GM12878 (cell line): Measurements from ENCODE around the gene CHCHD6. TPM values are rescaled to one million over a fixed set of nuclear protein-coding genes. Genes with fewer than 3 reads are reported as not detected.

ENCODE experiments used
- ATAC-seq: fragments of 200-7000 bp; cut with Tn5 transposase; 3 replicates; pipeline ENCODE4 v1.9.1; 2020; ENCODE audit warnings: mild to moderate bottlenecking, moderate library complexity
- BruUV-seq: library from RNA; stranded (reverse); fragments of 400-500 nt; replicated peaks from 2 replicates; lab custom pipeline; 2021; lab: Mats Ljungman, UMichigan
- CTCF ChIA-PET: fragments of 300-600 bp; sonication (Branson Sonifier 250); formaldehyde crosslinking; extraction: SDS; loops from one replicate; lab custom pipeline; 2021; ENCODE audit warnings: inconsistent platforms; lab: Yijun Ruan, JAX
- POLR2A ChIA-PET: fragments of 350-600 bp; formaldehyde crosslinking; extraction: SDS; loops from one replicate; lab custom pipeline; 2021; ENCODE audit warnings: inconsistent platforms; lab: Charles Lee
- RAD21 ChIA-PET: fragments of 300-600 bp; sonication (Branson Sonifier 250); formaldehyde crosslinking; loops from one replicate; lab custom pipeline; 2023; ENCODE audit warnings: antibody characterized with exemption; ENCODE audit not compliant: unreplicated experiment; lab: Charles Lee
- SMC1A ChIA-PET: fragments of 300-600 bp; sonication (Branson Sonifier 250); formaldehyde crosslinking; loops from one replicate; lab custom pipeline; 2023; ENCODE audit not compliant: unreplicated experiment, uncharacterized antibody; lab: Charles Lee
- DNase-seq: peaks from one replicate; pipeline ENCODE4 v3.0.0-alpha.2; 2011; ENCODE audit warnings: low read depth, low spot score
- FAIRE-seq: peaks from 3 replicates; lab custom pipeline; 2011; peaks lifted over from hg19 to GRCh38; lab: Jason Lieb, UNC
- H2AFZ ChIP-seq: 2 replicates; pipeline ENCODE4 v1.6.0; 2011; ENCODE audit warnings: low read depth, low read length, control low read depth; ENCODE audit not compliant: control insufficient read depth
- H3K27ac ChIP-seq: 2 replicates; pipeline ENCODE4 v1.5.1; 2011; ENCODE audit warnings: control low read depth; ENCODE audit not compliant: control insufficient read depth, insufficient read depth
- H3K27me3 ChIP-seq, 2 experiments: replicated peaks in 1 of 2; 2 replicates each; pipeline versions ENCODE4 v1.6.0 to v1.6.1; 2011; ENCODE audit warnings: low read length in 1 of 2; ENCODE audit not compliant: control insufficient read depth in 2 of 2, insufficient read depth in 2 of 2
- H3K36me3 ChIP-seq, 2 experiments: 2 replicates each; pipeline ENCODE4 v1.5.1; 2011; ENCODE audit warnings: low read length in 1 of 2; ENCODE audit not compliant: control insufficient read depth in 2 of 2, insufficient read depth in 2 of 2
- H3K4me1 ChIP-seq: 2 replicates; pipeline ENCODE4 v1.6.1; 2011; ENCODE audit warnings: mild to moderate bottlenecking, low read length, moderate library complexity, mixed read lengths; ENCODE audit not compliant: control insufficient read depth, insufficient read depth
- H3K4me2 ChIP-seq: 2 replicates; pipeline ENCODE4 v1.6.0; 2011; ENCODE audit warnings: control low read depth; ENCODE audit not compliant: control insufficient read depth, insufficient read depth
- H3K4me3 ChIP-seq: fragments of 200-600 bp; sonication (generic); 2 replicates; pipeline ENCODE4 v1.5.1; 2016
- H3K79me2 ChIP-seq: 2 replicates; pipeline ENCODE4 v1.6.0; 2011; ENCODE audit warnings: low read length; ENCODE audit not compliant: control insufficient read depth, insufficient read depth
- H3K9ac ChIP-seq: 2 replicates; pipeline ENCODE4 v1.8.0; 2011; ENCODE audit warnings: low read length, control low read depth, mixed read lengths; ENCODE audit not compliant: control insufficient read depth, insufficient read depth
- H3K9me3 ChIP-seq: replicated peaks from 3 replicates; pipeline ENCODE4 v1.5.1; 2011; ENCODE audit warnings: mild to moderate bottlenecking, low read length; ENCODE audit not compliant: control insufficient read depth, insufficient read depth
- H4K20me1 ChIP-seq: 2 replicates; pipeline ENCODE4 v1.6.0; 2011; ENCODE audit not compliant: control insufficient read depth, insufficient read depth
- CBFB ChIP-seq: IDR thresholded peaks from 2 replicates; pipeline ENCODE4 v1.6.1; 2016; ENCODE audit warnings: antibody characterized with exemption, low read depth
- JUND ChIP-seq: IDR thresholded peaks from 2 replicates; pipeline ENCODE4 v1.6.1; 2012; ENCODE audit warnings: low read depth, mild to moderate bottlenecking, low read length, improper control_type of control experiment, moderate library complexity
- MXI1 ChIP-seq: fragments of 150-350 bp; IDR thresholded peaks from 2 replicates; pipeline ENCODE4 v1.6.1; 2011; ENCODE audit warnings: low read depth, mild to moderate bottlenecking, inconsistent platforms, low read length, improper control_type of control experiment
- NBN ChIP-seq: fragments of 450-650 bp; IDR thresholded peaks from 2 replicates; pipeline ENCODE4 v1.6.1; 2016
- NRF1 ChIP-seq: conservative IDR thresholded peaks from 2 replicates; pipeline ENCODE4 v1.6.1; 2011; ENCODE audit warnings: mild to moderate bottlenecking, low read depth, low read length, improper control_type of control experiment
- PBX3 ChIP-seq: IDR thresholded peaks from 2 replicates; pipeline ENCODE4 v1.6.1; 2011; ENCODE audit warnings: mild to moderate bottlenecking, low read depth, low read length, moderate library complexity; ENCODE audit not compliant: insufficient replicate concordance
- RBBP5 ChIP-seq: fragments of 200-600 bp; sonication (generic); conservative IDR thresholded peaks from 2 replicates; pipeline ENCODE4 v1.6.1; 2016
- RCOR1 ChIP-seq: conservative IDR thresholded peaks from 2 replicates; pipeline ENCODE4 v1.6.1; 2012; ENCODE audit warnings: low read depth, low read length, improper control_type of control experiment
- REST ChIP-seq: IDR thresholded peaks from 2 replicates; pipeline ENCODE4 v1.6.1; 2012; ENCODE audit warnings: mild to moderate bottlenecking, low read depth, low read length
- ZBED1 ChIP-seq: IDR thresholded peaks from 2 replicates; pipeline ENCODE4 v1.6.1; 2016; ENCODE audit warnings: borderline replicate concordance
- WGBS: methylation state at CpG from one replicate; pipeline ENCODE4 v1.1.6; 2016; ENCODE audit warnings: low lambda C conversion rate; ENCODE audit not compliant: insufficient replicate concordance, insufficient coverage; ENCODE audit errors: missing lambda C conversion rate; 5-methylcytosine and 5-hydroxymethylcytosine counted together
- in situ Hi-C: fragments of 300-500 bp; cut with MboI; formaldehyde crosslinking; loops from 9 replicates; pipeline ENCODE4 v1.14.3; 2018; ENCODE audit warnings: mixed read lengths
- intact Hi-C: fragments of 100-400 bp; cut with micrococcal nuclease; formaldehyde crosslinking; loops from one replicate; pipeline ENCODE4 v1.14.2; 2022; ENCODE audit not compliant: unreplicated experiment
- polyA plus RNA-seq, 11 experiments: library from polyadenylated mRNA; depleted of rRNA in 4 of 11; unstranded in 6 of 11; stranded (reverse) in 5 of 11; fragments of >200 nt; fragmentation: Nextera tagmentation in 4 of 11; fragmentation: Illumina TruSeq in 1 of 11; extraction: Ambion mirVana in 4 of 11; extraction: Trizol in 1 of 11; gene quantifications; 1 replicate in 1 of 11; 2 replicates in 10 of 11; pipeline versions ENCODE4 v1.2.1 to v1.2.3, GENCODE V29; 2011 to 2016; ENCODE audit warnings: inconsistent platforms in 2 of 11, missing spikeins in 2 of 11, low read depth in 1 of 11
- total RNA-seq, 4 experiments: library from RNA; depleted of rRNA in 3 of 4; stranded (reverse); fragments of >200 nt in 3 of 4; fragmentation: Illumina TruSeq in 1 of 4; extraction: Trizol in 1 of 4; gene quantifications; 2 replicates each; pipeline versions ENCODE4 v1.2.1 to v1.2.3, GENCODE V29; 2013 to 2021

The CHCHD6 gene
- total and polyA plus RNA-seq, 10 of the 15 experiments (the other 5 are each of a cell fraction or from before 2014, with no cell fraction given), result 2.7 to 16.7 (median 12.3) TPM

GRCh38 chr3:126750756-126751121 is 46.7 kb downstream of the CHCHD6 start (continued):
- TF ChIP-seq REST (no peak), RCOR1 (no peak)
- TF ChIP-seq, all 136 proteins: peak for 0

- CTCF ChIA-PET, result interaction anchor here (0.6 to 7.1 kb wide), 26 partner anchors 9 to 897 kb away, joined by 3 to 65 read pairs (median 4); partner anchors contain the start of gene PLXNA1
These were observed 47.7 kb downstream of the CHCHD6 start for GRCh38 chr3:126751611-126752302.

More at GRCh38 chr3:126751611-126752302, 47.7 kb downstream of the CHCHD6 start:
- ATAC-seq (peak; percentile 15; the same call in 2 of the 3 replicates), DNase-seq (no peak), FAIRE-seq (no peak)
- no peak overlapping the region for H3K9ac ChIP-seq
- H3K79me2 ChIP-seq, result no peaks in the 10 kb centered on the region
- H3K9me3 ChIP-seq, result no peaks in the 10 kb centered on the region
- H3K27ac ChIP-seq, result no peak overlapping the region
- TF ChIP-seq ZBED1 (no peak), JUND (no peak), MXI1 (no peak), PBX3 (no peak), CBFB (no peak), NBN (0 out of 2 replicates have a peak, but pooled peaks have one; percentile 16), NRF1 (no peak), RBBP5 (no peak)
- H3K4me3 ChIP-seq, result no peak overlapping the region
- in situ Hi-C loops, result loop anchor here (5.0 to 10.0 kb wide), 3 partner anchors 226 to 793 kb away; no protein-coding TSS in a partner anchor
- no peaks in the 10 kb centered on the region for H4K20me1 ChIP-seq
- 42% methylated on average over 7 of the region's 7 CpGs for WGBS
- ChIA-PET SMC1A (interaction anchor here (1.0 to 2.8 kb wide), 14 partner anchors 10 to 723 kb away, joined by 3 to 14 read pairs (median 3); partner anchors contain the start of gene PLXNA1), RAD21 (interaction anchor here (0.9 to 5.8 kb wide), 7 partner anchors 25 to 793 kb away, joined by 3 to 36 read pairs (median 3); partner anchors contain the start of gene PLXNA1), POLR2A (interaction anchor here (0.7 to 0.9 kb wide), 2 partner anchors 227 to 305 kb away, joined by 3 read pairs; no protein-coding TSS in a partner anchor)
- no peaks in the 10 kb centered on the region for H3K36me3 ChIP-seq
- no peaks in the 10 kb centered on the region for H3K27me3 ChIP-seq
- no peaks in the 10 kb centered on the region for H3K4me1 ChIP-seq
- no peak overlapping the region for H3K4me2 ChIP-seq
- no TSS peak for BruUV-seq
- H2AFZ ChIP-seq, result peak overlapping the region; percentile 39
- intact Hi-C loops, result loop anchor here (1.0 to 2.0 kb wide), 3 partner anchors 231 to 793 kb away; no protein-coding TSS in a partner anchor
